WTC11 (cell line): ENCODE results near the gene ZNF821. TPM values are rescaled to one million over a fixed set of nuclear protein-coding genes. Genes with fewer than 3 reads are reported as not detected.

ENCODE experiments used
- ATAC-seq: fragments of 200-7000 bp; cut with Tn5 transposase; 2 replicates; pipeline ENCODE4 v1.10.0; 2021; ENCODE audit warnings: mild to moderate bottlenecking, moderate library complexity
- CTCF ChIA-PET: fragments of 300-600 bp; sonication (Branson Sonifier 250); formaldehyde crosslinking; loops from one replicate; lab custom pipeline; 2021; ENCODE audit warnings: antibody characterized with exemption; lab: Charles Lee
- POLR2A ChIA-PET: fragments of 350-600 bp; sonication (Branson Sonifier 250); formaldehyde crosslinking; loops from one replicate; lab custom pipeline; 2021; ENCODE audit warnings: antibody characterized with exemption; lab: Charles Lee
- DNase-seq: peaks from one replicate; pipeline ENCODE4 v3.0.0; 2021; ENCODE audit warnings: low spot score
- H3K27ac Mint-ChIP-seq: 2 replicates; pipeline ENCODE4 v1.8.0; 2021; ENCODE audit warnings: mixed read lengths
- H3K27me3 Mint-ChIP-seq: 2 replicates; pipeline ENCODE4 v1.8.0; 2021; ENCODE audit warnings: low read depth, mild to moderate bottlenecking, moderate library complexity, mixed read lengths
- H3K36me3 Mint-ChIP-seq: 2 replicates; pipeline ENCODE4 v1.8.0; 2021; ENCODE audit warnings: mixed read lengths
- H3K4me1 Mint-ChIP-seq: 2 replicates; pipeline ENCODE4 v1.8.0; 2022; ENCODE audit warnings: mixed read lengths
- H3K4me3 Mint-ChIP-seq: 2 replicates; pipeline ENCODE4 v1.8.0; 2021; ENCODE audit warnings: mild to moderate bottlenecking, moderate library complexity, mixed read lengths
- H3K9me3 Mint-ChIP-seq: 2 replicates; pipeline ENCODE4 v1.8.0; 2021; ENCODE audit warnings: mixed read lengths
- ATF3 ChIP-seq: sonication (generic); formaldehyde crosslinking; conservative IDR thresholded peaks from 2 replicates; pipeline ENCODE4 v1.8.1; 2022; ENCODE audit warnings: mild to moderate bottlenecking, missing genetic modification reagents
- E2F4 ChIP-seq: sonication (generic); formaldehyde crosslinking; IDR thresholded peaks from 2 replicates; pipeline ENCODE4 v1.8.1; 2022; ENCODE audit warnings: low read depth, mild to moderate bottlenecking, moderate library complexity, missing genetic modification reagents, borderline replicate concordance
- ESRRA ChIP-seq: sonication (generic); formaldehyde crosslinking; IDR thresholded peaks from 2 replicates; pipeline ENCODE4 v1.8.1; 2022; ENCODE audit warnings: mild to moderate bottlenecking, missing genetic modification reagents, borderline replicate concordance
- HMGA2 ChIP-seq: fragments of 250-450 bp; sonication (Bioruptor Pico); IDR thresholded peaks from 2 replicates; pipeline ENCODE4 v1.4.0; 2021; ENCODE audit warnings: mild to moderate bottlenecking, moderate library complexity
- IRF1 ChIP-seq: sonication (generic); formaldehyde crosslinking; IDR thresholded peaks from 2 replicates; pipeline ENCODE4 v1.8.0; 2023; ENCODE audit warnings: missing genetic modification reagents
- IRF2 ChIP-seq: sonication (generic); formaldehyde crosslinking; IDR thresholded peaks from 2 replicates; pipeline ENCODE4 v1.8.0; 2022; ENCODE audit warnings: low read depth, missing genetic modification reagents, borderline replicate concordance
- JAZF1 ChIP-seq: fragments of 250-450 bp; sonication (Bioruptor Pico); IDR thresholded peaks from 2 replicates; pipeline ENCODE4 v1.9.0; 2021; ENCODE audit warnings: moderate library complexity, mild to moderate bottlenecking, inconsistent platforms
- KAT7 ChIP-seq: sonication (generic); formaldehyde crosslinking; IDR thresholded peaks from 2 replicates; pipeline ENCODE4 v1.8.1; 2023; ENCODE audit warnings: missing genetic modification reagents, mild to moderate bottlenecking, borderline replicate concordance
- MYBL2 ChIP-seq: sonication (generic); formaldehyde crosslinking; IDR thresholded peaks from 2 replicates; pipeline ENCODE4 v1.8.1; 2023; ENCODE audit warnings: mild to moderate bottlenecking, moderate library complexity, missing genetic modification reagents
- NFATC4 ChIP-seq: fragments of 250-450 bp; sonication (Bioruptor Pico); IDR thresholded peaks from 2 replicates; pipeline ENCODE4 v1.9.0; 2021; ENCODE audit warnings: mild to moderate bottlenecking
- RELA ChIP-seq: sonication (generic); formaldehyde crosslinking; IDR thresholded peaks from 2 replicates; pipeline ENCODE4 v1.8.1; 2022; ENCODE audit warnings: missing genetic modification reagents, mild to moderate bottlenecking, borderline replicate concordance
- SMAD3 ChIP-seq: sonication (generic); formaldehyde crosslinking; IDR thresholded peaks from 2 replicates; pipeline ENCODE4 v1.8.0; 2022; ENCODE audit warnings: missing genetic modification reagents, mild to moderate bottlenecking, borderline replicate concordance
- SMAD4 ChIP-seq: sonication (generic); formaldehyde crosslinking; IDR thresholded peaks from 2 replicates; pipeline ENCODE4 v1.8.0; 2022; ENCODE audit warnings: mild to moderate bottlenecking, missing genetic modification reagents
- SOX15 ChIP-seq: fragments of 250-450 bp; sonication (Bioruptor Pico); IDR thresholded peaks from 2 replicates; pipeline ENCODE4 v1.9.0; 2021; ENCODE audit warnings: mild to moderate bottlenecking
- SP1 ChIP-seq: sonication (generic); formaldehyde crosslinking; conservative IDR thresholded peaks from 2 replicates; pipeline ENCODE4 v1.8.1; 2022; ENCODE audit warnings: missing genetic modification reagents
- TCF7 ChIP-seq: sonication (generic); formaldehyde crosslinking; IDR thresholded peaks from 2 replicates; pipeline ENCODE4 v1.8.0; 2022; ENCODE audit warnings: mild to moderate bottlenecking, low read depth, missing genetic modification reagents, moderate library complexity
- TEAD1 ChIP-seq: sonication (generic); formaldehyde crosslinking; IDR thresholded peaks from 2 replicates; pipeline ENCODE4 v1.8.0; 2022; ENCODE audit warnings: mild to moderate bottlenecking, missing genetic modification reagents
- TEAD4 ChIP-seq: sonication (generic); formaldehyde crosslinking; IDR thresholded peaks from 2 replicates; pipeline ENCODE4 v1.8.0; 2022; ENCODE audit warnings: mild to moderate bottlenecking, missing genetic modification reagents
- ZBTB21 ChIP-seq: sonication (generic); formaldehyde crosslinking; IDR thresholded peaks from 2 replicates; pipeline ENCODE4 v1.8.1; 2023; ENCODE audit warnings: mild to moderate bottlenecking, missing genetic modification reagents, borderline replicate concordance
- ZNF219 ChIP-seq: sonication (generic); formaldehyde crosslinking; IDR thresholded peaks from 2 replicates; pipeline ENCODE4 v1.8.0; 2023; ENCODE audit warnings: missing genetic modification reagents, mild to moderate bottlenecking, borderline replicate concordance
- ZNF281 ChIP-seq: sonication (generic); formaldehyde crosslinking; IDR thresholded peaks from 2 replicates; pipeline ENCODE4 v1.8.0; 2023; ENCODE audit warnings: mild to moderate bottlenecking, missing genetic modification reagents
- ZNF317 ChIP-seq: sonication (generic); formaldehyde crosslinking; IDR thresholded peaks from 2 replicates; pipeline ENCODE4 v1.8.1; 2023; ENCODE audit warnings: low read depth, mild to moderate bottlenecking, moderate library complexity, missing genetic modification reagents, borderline replicate concordance
- ZNF396 ChIP-seq: fragments of 250-450 bp; sonication (Bioruptor Pico); IDR thresholded peaks from 2 replicates; pipeline ENCODE4 v1.8.0; 2021; ENCODE audit warnings: mild to moderate bottlenecking, moderate library complexity, borderline replicate concordance
- ZNF671 ChIP-seq: fragments of 250-450 bp; sonication (Bioruptor Pico); IDR thresholded peaks from 2 replicates; pipeline ENCODE4 v1.8.0; 2021; ENCODE audit warnings: mild to moderate bottlenecking
- total RNA-seq: library from RNA; stranded (reverse); gene quantifications from 3 replicates; pipeline ENCODE4 v1.2.3, GENCODE V29; 2021
- TF ChIP-seq, protein P1 (sequence below): sonication (generic); formaldehyde crosslinking; IDR thresholded peaks from 2 replicates; pipeline ENCODE4 v1.8.0; 2022; ENCODE audit warnings: mild to moderate bottlenecking, missing genetic modification reagents
- TF ChIP-seq, protein P2 (sequence below): fragments of 250-450 bp; sonication (Bioruptor Pico); IDR thresholded peaks from 2 replicates; pipeline ENCODE4 v1.9.0; 2021; ENCODE audit warnings: moderate library complexity, mild to moderate bottlenecking, inconsistent platforms, borderline replicate concordance
- TF ChIP-seq, protein P3 (sequence below): sonication (generic); formaldehyde crosslinking; IDR thresholded peaks from 2 replicates; pipeline ENCODE4 v1.8.0; 2022; ENCODE audit warnings: mild to moderate bottlenecking, missing genetic modification reagents
- TF ChIP-seq, protein P4 (sequence below): sonication (generic); formaldehyde crosslinking; IDR thresholded peaks from 2 replicates; pipeline ENCODE4 v1.8.0; 2022; ENCODE audit warnings: mild to moderate bottlenecking, missing genetic modification reagents

The ZNF821 gene
- total RNA-seq, 1 experiment from 2014 or later = 16.2 TPM

- TF ChIP-seq ZNF317 (CRISPR knock-in tag) = no peak
- TF ChIP-seq TCF7 = no peak
- TF ChIP-seq ZNF281 (CRISPR knock-in tag) = no peak
- no peak for TF ChIP-seq ZNF671 (CRISPR knock-in tag)
- TF ChIP-seq, protein P1, sequence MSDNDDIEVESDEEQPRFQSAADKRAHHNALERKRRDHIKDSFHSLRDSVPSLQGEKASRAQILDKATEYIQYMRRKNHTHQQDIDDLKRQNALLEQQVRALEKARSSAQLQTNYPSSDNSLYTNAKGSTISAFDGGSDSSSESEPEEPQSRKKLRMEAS (CRISPR knock-in tag) = no peak
- no peak for TF ChIP-seq SP1 (CRISPR knock-in tag)
Measured at GRCh38 chr16:71916397-71916920, 32.5 kb upstream of the ZNF821 start (continued).

DNA sequence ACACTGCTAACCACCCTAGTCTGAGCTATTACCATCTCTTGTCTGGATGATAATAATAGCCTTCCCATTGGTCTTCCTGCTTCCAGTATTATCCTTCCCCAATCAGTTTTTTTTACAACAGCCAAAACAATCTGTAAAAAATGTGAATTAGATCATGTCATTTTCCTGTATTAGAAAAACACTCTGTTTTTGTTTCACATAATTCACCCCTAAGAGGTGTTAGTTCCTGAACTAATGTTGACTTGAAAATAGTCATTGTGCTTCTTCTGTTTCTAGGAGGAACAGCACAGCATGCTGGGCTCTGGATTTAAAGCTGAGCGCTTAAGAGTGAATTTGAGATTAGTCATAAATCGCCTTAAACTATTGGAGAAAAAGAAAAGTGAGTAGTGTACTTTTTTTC is 31.4 kb upstream of the ZNF821 start:
- no peaks in the 10 kb centered on the region for H3K9me3 Mint-ChIP-seq
- TF ChIP-seq IRF2 (no peak), ZNF396 (CRISPR knock-in tag) (no peak), SOX15 (no peak), IRF1 (no peak), RELA (no peak), NFATC4 (CRISPR knock-in tag) (no peak), ZNF671 (CRISPR knock-in tag) (no peak)
- TF ChIP-seq, protein P2, sequence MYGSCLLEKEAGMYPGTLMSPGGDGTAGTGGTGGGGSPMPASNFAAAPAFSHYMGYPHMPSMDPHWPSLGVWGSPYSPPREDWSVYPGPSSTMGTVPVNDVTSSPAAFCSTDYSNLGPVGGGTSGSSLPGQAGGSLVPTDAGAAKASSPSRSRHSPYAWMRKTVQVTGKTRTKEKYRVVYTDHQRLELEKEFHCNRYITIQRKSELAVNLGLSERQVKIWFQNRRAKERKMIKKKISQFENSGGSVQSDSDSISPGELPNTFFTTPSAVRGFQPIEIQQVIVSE = no peak
- TF ChIP-seq, protein P3, sequence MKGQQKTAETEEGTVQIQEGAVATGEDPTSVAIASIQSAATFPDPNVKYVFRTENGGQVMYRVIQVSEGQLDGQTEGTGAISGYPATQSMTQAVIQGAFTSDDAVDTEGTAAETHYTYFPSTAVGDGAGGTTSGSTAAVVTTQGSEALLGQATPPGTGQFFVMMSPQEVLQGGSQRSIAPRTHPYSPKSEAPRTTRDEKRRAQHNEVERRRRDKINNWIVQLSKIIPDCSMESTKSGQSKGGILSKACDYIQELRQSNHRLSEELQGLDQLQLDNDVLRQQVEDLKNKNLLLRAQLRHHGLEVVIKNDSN = no peak
- ChIA-PET CTCF (no interaction called here), POLR2A (no interaction called here)
- H3K27me3 Mint-ChIP-seq = no peaks in the 10 kb centered on the region
- peak overlapping the region; percentile 69; the same call in 1 of the 2 replicates for H3K27ac Mint-ChIP-seq
- H3K4me1 Mint-ChIP-seq = peaks cover 22% of the 10 kb centered on the region
- H3K36me3 Mint-ChIP-seq = peaks cover 77% of the 10 kb centered on the region
- H3K4me3 Mint-ChIP-seq = no peak overlapping the region
- ATAC-seq = no peak
- DNase-seq = no peak

DNA sequence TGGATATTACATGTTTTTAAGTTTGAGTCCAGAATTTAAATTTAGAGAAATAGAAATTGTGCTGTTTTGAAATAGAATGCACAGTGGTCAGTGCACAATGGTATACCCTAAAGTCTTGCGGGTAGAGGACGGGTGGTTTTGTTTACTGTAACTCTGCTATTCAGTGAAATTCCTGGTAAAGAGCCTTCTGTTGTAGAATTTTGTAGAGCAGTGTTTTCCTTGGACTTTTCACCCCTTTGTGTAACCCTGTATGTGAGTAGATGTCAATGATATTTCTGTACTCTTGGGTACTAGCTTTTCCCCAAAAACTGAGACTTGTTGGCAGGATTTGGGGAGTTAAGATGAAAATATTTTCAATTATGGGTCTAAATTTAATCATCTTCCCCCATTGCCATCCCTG is 30.8 kb upstream of the ZNF821 start:
- CTCF ChIA-PET = no interaction called here
- H3K4me3 Mint-ChIP-seq = no peak overlapping the region
- H3K4me1 Mint-ChIP-seq = peaks cover 25% of the 10 kb centered on the region
- DNase-seq (no peak), ATAC-seq (no peak)
- H3K9me3 Mint-ChIP-seq = no peaks in the 10 kb centered on the region
- POLR2A ChIA-PET = no interaction called here
- peak overlapping the region; percentile 61; the same call in 1 of the 2 replicates for H3K27ac Mint-ChIP-seq
- H3K36me3 Mint-ChIP-seq = peaks cover 75% of the 10 kb centered on the region
- no peaks in the 10 kb centered on the region for H3K27me3 Mint-ChIP-seq
- TF ChIP-seq TEAD1 (CRISPR knock-in tag) (no peak), HMGA2 (no peak), RELA (no peak), KAT7 (CRISPR knock-in tag) (no peak), SMAD4 (no peak), ZNF219 (CRISPR knock-in tag) (no peak), E2F4 (CRISPR knock-in tag) (no peak), JAZF1 (CRISPR knock-in tag) (no peak), MYBL2 (CRISPR knock-in tag) (no peak), TEAD4 (CRISPR knock-in tag) (no peak), ATF3 (no peak), ZBTB21 (CRISPR knock-in tag) (no peak), ESRRA (CRISPR knock-in tag) (no peak), SMAD3 (no peak)
- TF ChIP-seq, protein P4, sequence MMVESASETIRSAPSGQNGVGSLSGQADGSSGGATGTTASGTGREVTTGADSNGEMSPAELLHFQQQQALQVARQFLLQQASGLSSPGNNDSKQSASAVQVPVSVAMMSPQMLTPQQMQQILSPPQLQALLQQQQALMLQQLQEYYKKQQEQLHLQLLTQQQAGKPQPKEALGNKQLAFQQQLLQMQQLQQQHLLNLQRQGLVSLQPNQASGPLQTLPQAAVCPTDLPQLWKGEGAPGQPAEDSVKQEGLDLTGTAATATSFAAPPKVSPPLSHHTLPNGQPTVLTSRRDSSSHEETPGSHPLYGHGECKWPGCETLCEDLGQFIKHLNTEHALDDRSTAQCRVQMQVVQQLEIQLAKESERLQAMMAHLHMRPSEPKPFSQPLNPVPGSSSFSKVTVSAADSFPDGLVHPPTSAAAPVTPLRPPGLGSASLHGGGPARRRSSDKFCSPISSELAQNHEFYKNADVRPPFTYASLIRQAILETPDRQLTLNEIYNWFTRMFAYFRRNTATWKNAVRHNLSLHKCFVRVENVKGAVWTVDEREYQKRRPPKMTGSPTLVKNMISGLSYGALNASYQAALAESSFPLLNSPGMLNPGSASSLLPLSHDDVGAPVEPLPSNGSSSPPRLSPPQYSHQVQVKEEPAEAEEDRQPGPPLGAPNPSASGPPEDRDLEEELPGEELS (CRISPR knock-in tag) = no peak
